H9 (cell line): ENCODE data around the gene WBP2. TPM values are rescaled to one million over a fixed set of nuclear protein-coding genes. Genes with fewer than 3 reads are reported as not detected.
A peak's percentile ranks its signal among the peaks of the same experiment; 100 is the strongest.

ENCODE experiments used
- DNase-seq: peaks from one replicate; pipeline ENCODE4 v3.0.0-alpha.2; 2017
- H2AFZ ChIP-seq: one replicate; pipeline ENCODE4 v1.6.1; 2013; ENCODE audit warnings: mild to moderate bottlenecking, low read length, control low read depth, moderate library complexity
- H2AK5ac ChIP-seq: 2 replicates; pipeline ENCODE4 v1.6.1; 2013; ENCODE audit warnings: low read length, control low read depth, mixed read lengths; ENCODE audit not compliant: insufficient read length
- H2BK120ac ChIP-seq: one replicate; pipeline ENCODE4 v1.6.1; 2013; ENCODE audit warnings: low read depth, mild to moderate bottlenecking, low read length, control low read depth, inconsistent platforms; ENCODE audit not compliant: poor library complexity, severe bottlenecking
- H2BK12ac ChIP-seq: 2 replicates; pipeline ENCODE4 v1.6.1; 2013; ENCODE audit warnings: low read length, control low read depth, mixed read lengths, low read depth; ENCODE audit not compliant: insufficient read length
- H2BK15ac ChIP-seq: 2 replicates; pipeline ENCODE4 v1.6.1; 2013; ENCODE audit warnings: low read depth, low read length, control low read depth
- H2BK20ac ChIP-seq: one replicate; pipeline ENCODE4 v1.6.1; 2013; ENCODE audit warnings: low read depth, mild to moderate bottlenecking, low read length, control low read depth, inconsistent platforms; ENCODE audit not compliant: poor library complexity, severe bottlenecking
- H2BK5ac ChIP-seq: 2 replicates; pipeline ENCODE4 v1.6.1; 2013; ENCODE audit warnings: low read length, control low read depth, mixed read lengths; ENCODE audit not compliant: insufficient read length
- H3K14ac ChIP-seq: 2 replicates; pipeline ENCODE4 v1.6.1; 2013; ENCODE audit warnings: low read length, control low read depth; ENCODE audit not compliant: insufficient read depth
- H3K18ac ChIP-seq: 2 replicates; pipeline ENCODE4 v1.6.1; 2013; ENCODE audit warnings: low read depth, mild to moderate bottlenecking, mixed read lengths, low read length, control low read depth; ENCODE audit not compliant: insufficient read length
- H3K23ac ChIP-seq: 2 replicates; pipeline ENCODE4 v1.6.1; 2013; ENCODE audit warnings: low read length, control low read depth, mixed read lengths, low read depth; ENCODE audit not compliant: insufficient read length
- H3K23me2 ChIP-seq: 2 replicates; pipeline ENCODE4 v1.6.1; 2013; ENCODE audit warnings: low read depth, mild to moderate bottlenecking, mixed read lengths, low read length, control low read depth; ENCODE audit not compliant: insufficient read length, poor library complexity, severe bottlenecking
- H3K27ac ChIP-seq: 2 replicates; pipeline ENCODE4 v1.5.1; 2013; ENCODE audit warnings: low read length, control low read depth, mixed read lengths, low read depth; ENCODE audit not compliant: insufficient read length
- H3K27me3 ChIP-seq: 2 replicates; pipeline ENCODE4 v1.6.1; 2013; ENCODE audit warnings: low read length, control low read depth, inconsistent platforms; ENCODE audit not compliant: insufficient read depth
- H3K4ac ChIP-seq: 2 replicates; pipeline ENCODE4 v1.6.1; 2013; ENCODE audit warnings: low read depth, mild to moderate bottlenecking, control low read depth, inconsistent platforms, low read length, moderate library complexity
- H3K4me1 ChIP-seq: 2 replicates; pipeline ENCODE4 v1.6.1; 2013; ENCODE audit warnings: low read length, control low read depth, inconsistent platforms; ENCODE audit not compliant: insufficient read depth
- H3K4me2 ChIP-seq: 2 replicates; pipeline ENCODE4 v1.6.1; 2013; ENCODE audit warnings: low read length, control low read depth, mixed read lengths; ENCODE audit not compliant: insufficient read length, insufficient read depth
- H3K56ac ChIP-seq: 2 replicates; pipeline ENCODE4 v1.6.1; 2013; ENCODE audit warnings: low read depth, mild to moderate bottlenecking, mixed read lengths, low read length, control low read depth; ENCODE audit not compliant: insufficient read length
- H3K79me1 ChIP-seq: 2 replicates; pipeline ENCODE4 v1.6.1; 2013; ENCODE audit warnings: low read depth, mild to moderate bottlenecking, moderate library complexity, low read length, control low read depth, inconsistent platforms; ENCODE audit not compliant: insufficient read depth, poor library complexity, severe bottlenecking
- H3K79me2 ChIP-seq: 2 replicates; pipeline ENCODE4 v1.6.1; 2013; ENCODE audit warnings: low read length, control low read depth, inconsistent platforms; ENCODE audit not compliant: insufficient read depth
- H3K9ac ChIP-seq: 2 replicates; pipeline ENCODE4 v1.6.1; 2013; ENCODE audit warnings: low read length, control low read depth, mixed read lengths; ENCODE audit not compliant: insufficient read length; ENCODE audit errors: extremely low read depth
- H3K9me3 ChIP-seq: one replicate; pipeline ENCODE4 v1.6.1; 2013; ENCODE audit warnings: low read depth, low read length, inconsistent platforms; ENCODE audit not compliant: control insufficient read depth
- H3T11ph ChIP-seq: one replicate; pipeline ENCODE4 v1.6.1; 2013; ENCODE audit warnings: mild to moderate bottlenecking, low read length, control low read depth, inconsistent platforms
- H4K20me1 ChIP-seq: one replicate; pipeline ENCODE4 v1.6.1; 2013; ENCODE audit not compliant: control insufficient read depth, insufficient read length, insufficient read depth
- H4K5ac ChIP-seq: 2 replicates; pipeline ENCODE4 v1.6.1; 2013; ENCODE audit warnings: low read depth, mild to moderate bottlenecking, mixed read lengths, low read length, control low read depth; ENCODE audit not compliant: insufficient read length
- H4K8ac ChIP-seq: replicated peaks from 2 replicates; pipeline ENCODE4 v1.6.1; 2013; ENCODE audit warnings: low read length, control low read depth, mixed read lengths, low read depth; ENCODE audit not compliant: insufficient read length
- H4K91ac ChIP-seq: 2 replicates; pipeline ENCODE4 v1.6.1; 2013; ENCODE audit warnings: low read depth, mild to moderate bottlenecking, moderate library complexity, mixed read lengths, low read length, control low read depth; ENCODE audit not compliant: insufficient read length
- H3K27ac Mint-ChIP-seq, 3 experiments: 2 replicates in 2 of 3; 3 replicates in 1 of 3; pipeline ENCODE4 v1.8.0; 2020 to 2021; ENCODE audit warnings: mixed read lengths in 3 of 3, mild to moderate bottlenecking in 1 of 3, moderate library complexity in 1 of 3
- H3K27me3 Mint-ChIP-seq: 2 replicates; pipeline ENCODE4 v1.8.0; 2021; ENCODE audit warnings: low read depth, mild to moderate bottlenecking, moderate library complexity, mixed read lengths
- H3K36me3 Mint-ChIP-seq, 3 experiments: 2 replicates in 2 of 3; 3 replicates in 1 of 3; pipeline ENCODE4 v1.8.0; 2020 to 2021; ENCODE audit warnings: low read depth in 3 of 3, mixed read lengths in 3 of 3; ENCODE audit not compliant: insufficient read depth in 1 of 3
- H3K4me1 Mint-ChIP-seq, 2 experiments: 2 replicates each; pipeline ENCODE4 v1.8.0; 2020; ENCODE audit warnings: mixed read lengths in 2 of 2
- H3K4me3 Mint-ChIP-seq, 2 experiments: 2 replicates in 1 of 2; 3 replicates in 1 of 2; pipeline ENCODE4 v1.8.0; 2020 to 2021; ENCODE audit warnings: mild to moderate bottlenecking in 2 of 2, mixed read lengths in 2 of 2, moderate library complexity in 1 of 2
- H3K9me3 Mint-ChIP-seq, 2 experiments: 2 replicates in 1 of 2; 3 replicates in 1 of 2; pipeline ENCODE4 v1.8.0; 2020; ENCODE audit warnings: mild to moderate bottlenecking in 2 of 2, mixed read lengths in 2 of 2, moderate library complexity in 1 of 2
- CTCF ChIP-seq: fragments of 200-600 bp; sonication (generic); conservative IDR thresholded peaks from 3 replicates; pipeline ENCODE4 v1.8.0; 2021; ENCODE audit warnings: antibody characterized with exemption, mild to moderate bottlenecking
- WGBS: extraction: QIAGEN DNeasy Blood & Tissue Kit; methylation state at CpG from one replicate; pipeline ENCODE4 v1.1.7; 2013; ENCODE audit warnings: missing lambda C conversion rate, low lambda C conversion rate, mixed read lengths; ENCODE audit not compliant: insufficient read length; ENCODE audit errors: extremely low coverage; 5-methylcytosine and 5-hydroxymethylcytosine counted together
- total RNA-seq: library from RNA; stranded (reverse); gene quantifications from 2 replicates; pipeline ENCODE4 v1.2.1, GENCODE V29; 2021

The WBP2 gene
- total RNA-seq, 1 experiment from 2014 or later: 63.2 TPM

- H3K27ac ChIP-seq: no peak overlapping the region
- H3K9me3 Mint-ChIP-seq: no peaks in the 10 kb centered on the region
- H4K20me1 ChIP-seq: no peaks in the 10 kb centered on the region
Observed at GRCh38 chr17:75808549-75808904, 46.6 kb downstream of the WBP2 start.

More at GRCh38 chr17:75808549-75808904, 46.6 kb downstream of the WBP2 start:
- Histone ChIP-seq H2BK20ac (no peak overlapping the region), H2BK15ac (no peak overlapping the region), H4K5ac (no peak overlapping the region), H3K9ac (no peak overlapping the region), H3K9me3 (no peaks in the 10 kb centered on the region), H3K4me1 (no peaks in the 10 kb centered on the region), H3K79me1 (no peaks in the 10 kb centered on the region), H3K79me2 (peaks cover 3% of the 10 kb centered on the region; the same call in 1 of the 2 replicates), H2AFZ (no peak overlapping the region), H2BK12ac (no peak overlapping the region), H3K14ac (no peak overlapping the region), H4K8ac (no peak overlapping the region), H3K23me2 (no peaks in the 10 kb centered on the region), H3K4me2 (no peak overlapping the region), H2BK120ac (no peak overlapping the region), H3K23ac (no peak overlapping the region), H2AK5ac (no peak overlapping the region), H3K4ac (no peak overlapping the region), H2BK5ac (no peak overlapping the region), H3K56ac (no peak overlapping the region), H3K18ac (no peak overlapping the region), H3T11ph (no peak overlapping the region), H4K91ac (no peak overlapping the region), H3K27me3 (no peaks in the 10 kb centered on the region)
- TF ChIP-seq CTCF: no peak
- Mint-ChIP-seq H3K4me3 (no peak overlapping the region), H3K4me1 (no peaks in the 10 kb centered on the region), H3K27me3 (no peaks in the 10 kb centered on the region), H3K27ac (peak overlapping the region; percentile 8 to 78 (median 28); a peak in 4 of 7 replicates), H3K36me3 (peaks cover 4 to 33% (median 26%) of the 10 kb centered on the region in 3 experiments; a peak in 6 of 7 replicates)
- WGBS: no CpG with 5 or more reads among the region's 4 CpGs
- no peak for DNase-seq
